HEK293 (cell line): ENCODE data around the gene RPGRIP1L.

Experiments
- BCL11A ChIP-seq: fragments of 450-650 bp; formaldehyde crosslinking; IDR thresholded peaks from 2 replicates; pipeline ENCODE4 v1.5.1; 2016; ENCODE audit warnings: low read depth, missing biosample characterization, missing genetic modification characterization
- FEZF1 ChIP-seq: fragments of 450-650 bp; formaldehyde crosslinking; IDR thresholded peaks from 2 replicates; pipeline ENCODE4 v1.5.1; 2016; ENCODE audit warnings: missing biosample characterization, missing genetic modification characterization
- GLIS2 ChIP-seq: fragments of 450-650 bp; formaldehyde crosslinking; IDR thresholded peaks from 2 replicates; pipeline ENCODE4 v1.5.1; 2016; ENCODE audit warnings: missing biosample characterization, missing genetic modification characterization
- KLF10 ChIP-seq: fragments of 450-650 bp; IDR thresholded peaks from 2 replicates; pipeline ENCODE4 v1.5.1; 2018; ENCODE audit warnings: missing biosample characterization, mild to moderate bottlenecking, missing genetic modification characterization
- OVOL3 ChIP-seq: fragments of 450-650 bp; formaldehyde crosslinking; IDR thresholded peaks from 2 replicates; pipeline ENCODE4 v1.5.1; 2016; ENCODE audit warnings: missing biosample characterization, missing genetic modification characterization
- PRDM1 ChIP-seq: fragments of 450-650 bp; formaldehyde crosslinking; IDR thresholded peaks from 2 replicates; pipeline ENCODE4; 2016; ENCODE audit warnings: missing biosample characterization, missing genetic modification characterization
- RBAK ChIP-seq: fragments of 450-650 bp; formaldehyde crosslinking; IDR thresholded peaks from 2 replicates; pipeline ENCODE4 v1.5.1; 2016; ENCODE audit warnings: missing biosample characterization, missing genetic modification characterization
- SCRT1 ChIP-seq: fragments of 450-650 bp; formaldehyde crosslinking; IDR thresholded peaks from 2 replicates; pipeline ENCODE4 v1.5.1; 2016; ENCODE audit warnings: missing biosample characterization, missing genetic modification characterization, borderline replicate concordance
- SP7 ChIP-seq: fragments of 450-650 bp; formaldehyde crosslinking; IDR thresholded peaks from 2 replicates; pipeline ENCODE4 v1.5.1; 2016; ENCODE audit warnings: missing biosample characterization, missing genetic modification characterization
- ZNF146 ChIP-seq: fragments of 450-650 bp; formaldehyde crosslinking; IDR thresholded peaks from 2 replicates; pipeline ENCODE4 v1.5.1; 2016; ENCODE audit warnings: missing biosample characterization, missing genetic modification characterization
- ZNF221 ChIP-seq: fragments of 450-650 bp; formaldehyde crosslinking; IDR thresholded peaks from 2 replicates; pipeline ENCODE4 v1.5.1; 2017; ENCODE audit warnings: missing biosample characterization, missing genetic modification characterization, borderline replicate concordance
- ZNF292 ChIP-seq: fragments of 450-650 bp; formaldehyde crosslinking; IDR thresholded peaks from 2 replicates; pipeline ENCODE4 v1.5.1; 2016; ENCODE audit warnings: low read depth, missing biosample characterization, missing genetic modification characterization, borderline replicate concordance
- ZNF341 ChIP-seq: fragments of 450-650 bp; formaldehyde crosslinking; IDR thresholded peaks from 2 replicates; pipeline ENCODE4; 2016; ENCODE audit warnings: low read depth, missing biosample characterization, missing genetic modification characterization
- ZNF350 ChIP-seq: fragments of 450-650 bp; formaldehyde crosslinking; IDR thresholded peaks from 2 replicates; pipeline ENCODE4 v1.5.0; 2017; ENCODE audit warnings: missing biosample characterization, mild to moderate bottlenecking, missing genetic modification characterization
- ZNF366 ChIP-seq: fragments of 450-650 bp; formaldehyde crosslinking; conservative IDR thresholded peaks from 2 replicates; pipeline ENCODE4 v1.5.1; 2016; ENCODE audit warnings: missing biosample characterization, missing genetic modification characterization
- ZNF624 ChIP-seq: fragments of 450-650 bp; formaldehyde crosslinking; IDR thresholded peaks from 2 replicates; pipeline ENCODE4 v1.5.1; 2017; ENCODE audit warnings: missing biosample characterization, missing genetic modification characterization
- ZNF626 ChIP-seq: fragments of 450-650 bp; sonication (Bioruptor Pico); formaldehyde crosslinking; IDR thresholded peaks from 2 replicates; pipeline ENCODE4 v1.5.1; 2018; ENCODE audit warnings: missing biosample characterization, missing genetic modification characterization, inconsistent platforms
- ZNF677 ChIP-seq: fragments of 450-650 bp; IDR thresholded peaks from 2 replicates; pipeline ENCODE4 v1.5.0; 2018; ENCODE audit warnings: missing biosample characterization, mild to moderate bottlenecking, missing genetic modification characterization, moderate library complexity
- ZNF792 ChIP-seq: fragments of 450-650 bp; formaldehyde crosslinking; IDR thresholded peaks from 2 replicates; pipeline ENCODE4 v1.5.1; 2016; ENCODE audit warnings: missing biosample characterization, missing genetic modification characterization
- ZNF843 ChIP-seq: fragments of 450-650 bp; formaldehyde crosslinking; IDR thresholded peaks from 2 replicates; pipeline ENCODE4 v1.5.1; 2016; ENCODE audit warnings: missing biosample characterization, missing genetic modification characterization
- ZSCAN16 ChIP-seq: fragments of 450-650 bp; formaldehyde crosslinking; IDR thresholded peaks from 2 replicates; pipeline ENCODE4 v1.5.1; 2016; ENCODE audit warnings: missing biosample characterization, missing genetic modification characterization
- ZSCAN30 ChIP-seq: fragments of 450-650 bp; IDR thresholded peaks from 2 replicates; pipeline ENCODE4 v1.5.1; 2018; ENCODE audit warnings: missing biosample characterization, mild to moderate bottlenecking, missing genetic modification characterization, moderate library complexity
- ZXDB ChIP-seq: fragments of 450-650 bp; formaldehyde crosslinking; IDR thresholded peaks from 2 replicates; pipeline ENCODE4 v1.5.1; 2016; ENCODE audit warnings: missing biosample characterization, missing genetic modification characterization
- TF ChIP-seq, protein P1 (sequence below): fragments of 450-650 bp; formaldehyde crosslinking; IDR thresholded peaks from 2 replicates; pipeline ENCODE4 v1.5.1; 2017; ENCODE audit warnings: missing biosample characterization, missing genetic modification characterization
- TF ChIP-seq, protein P2 (sequence below): fragments of 450-650 bp; formaldehyde crosslinking; IDR thresholded peaks from 2 replicates; pipeline ENCODE4 v1.5.1; 2016; ENCODE audit warnings: missing biosample characterization, missing genetic modification characterization
- TF ChIP-seq, protein P3 (sequence below): fragments of 450-650 bp; formaldehyde crosslinking; IDR thresholded peaks from 2 replicates; pipeline ENCODE4 v1.5.1; 2016; ENCODE audit warnings: missing biosample characterization, missing genetic modification characterization
- TF ChIP-seq, protein P4 (sequence below): fragments of 450-650 bp; formaldehyde crosslinking; IDR thresholded peaks from 2 replicates; pipeline ENCODE4 v1.5.1; 2017; ENCODE audit warnings: missing biosample characterization, mild to moderate bottlenecking, missing genetic modification characterization, moderate library complexity
- TF ChIP-seq, protein P5 (sequence below): fragments of 450-650 bp; formaldehyde crosslinking; IDR thresholded peaks from 2 replicates; pipeline ENCODE4 v1.5.1; 2016; ENCODE audit warnings: missing biosample characterization, missing genetic modification characterization
- TF ChIP-seq, protein P6 (sequence below): fragments of 450-650 bp; formaldehyde crosslinking; IDR thresholded peaks from 2 replicates; pipeline ENCODE4 v1.5.1; 2016; ENCODE audit warnings: missing biosample characterization, missing genetic modification characterization

RPGRIP1L gene

DNA sequence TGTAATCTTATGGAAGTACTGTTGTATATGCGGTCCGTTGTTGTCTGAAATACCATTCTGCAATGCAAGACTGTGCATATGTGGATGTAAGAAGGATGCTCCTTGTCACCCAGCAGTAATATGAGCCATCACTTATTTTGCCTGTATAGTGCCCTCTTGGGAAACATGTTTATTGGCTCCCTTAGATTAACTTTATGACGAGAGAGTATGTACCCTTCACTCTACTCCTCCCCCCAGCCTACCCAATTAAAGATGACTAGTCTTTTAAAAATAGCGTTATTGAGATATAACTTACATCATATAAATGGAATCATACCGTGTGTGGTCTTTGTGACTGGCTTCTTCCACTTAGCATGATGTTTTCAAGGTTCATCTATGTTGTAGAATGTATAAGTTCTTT is 33.9 kb upstream of the RPGRIP1L start (continued):
- TF ChIP-seq, protein P1, sequence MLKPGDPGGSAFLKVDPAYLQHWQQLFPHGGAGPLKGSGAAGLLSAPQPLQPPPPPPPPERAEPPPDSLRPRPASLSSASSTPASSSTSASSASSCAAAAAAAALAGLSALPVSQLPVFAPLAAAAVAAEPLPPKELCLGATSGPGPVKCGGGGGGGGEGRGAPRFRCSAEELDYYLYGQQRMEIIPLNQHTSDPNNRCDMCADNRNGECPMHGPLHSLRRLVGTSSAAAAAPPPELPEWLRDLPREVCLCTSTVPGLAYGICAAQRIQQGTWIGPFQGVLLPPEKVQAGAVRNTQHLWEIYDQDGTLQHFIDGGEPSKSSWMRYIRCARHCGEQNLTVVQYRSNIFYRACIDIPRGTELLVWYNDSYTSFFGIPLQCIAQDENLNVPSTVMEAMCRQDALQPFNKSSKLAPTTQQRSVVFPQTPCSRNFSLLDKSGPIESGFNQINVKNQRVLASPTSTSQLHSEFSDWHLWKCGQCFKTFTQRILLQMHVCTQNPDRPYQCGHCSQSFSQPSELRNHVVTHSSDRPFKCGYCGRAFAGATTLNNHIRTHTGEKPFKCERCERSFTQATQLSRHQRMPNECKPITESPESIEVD = peak; percentile 72
- TF ChIP-seq, protein P2, sequence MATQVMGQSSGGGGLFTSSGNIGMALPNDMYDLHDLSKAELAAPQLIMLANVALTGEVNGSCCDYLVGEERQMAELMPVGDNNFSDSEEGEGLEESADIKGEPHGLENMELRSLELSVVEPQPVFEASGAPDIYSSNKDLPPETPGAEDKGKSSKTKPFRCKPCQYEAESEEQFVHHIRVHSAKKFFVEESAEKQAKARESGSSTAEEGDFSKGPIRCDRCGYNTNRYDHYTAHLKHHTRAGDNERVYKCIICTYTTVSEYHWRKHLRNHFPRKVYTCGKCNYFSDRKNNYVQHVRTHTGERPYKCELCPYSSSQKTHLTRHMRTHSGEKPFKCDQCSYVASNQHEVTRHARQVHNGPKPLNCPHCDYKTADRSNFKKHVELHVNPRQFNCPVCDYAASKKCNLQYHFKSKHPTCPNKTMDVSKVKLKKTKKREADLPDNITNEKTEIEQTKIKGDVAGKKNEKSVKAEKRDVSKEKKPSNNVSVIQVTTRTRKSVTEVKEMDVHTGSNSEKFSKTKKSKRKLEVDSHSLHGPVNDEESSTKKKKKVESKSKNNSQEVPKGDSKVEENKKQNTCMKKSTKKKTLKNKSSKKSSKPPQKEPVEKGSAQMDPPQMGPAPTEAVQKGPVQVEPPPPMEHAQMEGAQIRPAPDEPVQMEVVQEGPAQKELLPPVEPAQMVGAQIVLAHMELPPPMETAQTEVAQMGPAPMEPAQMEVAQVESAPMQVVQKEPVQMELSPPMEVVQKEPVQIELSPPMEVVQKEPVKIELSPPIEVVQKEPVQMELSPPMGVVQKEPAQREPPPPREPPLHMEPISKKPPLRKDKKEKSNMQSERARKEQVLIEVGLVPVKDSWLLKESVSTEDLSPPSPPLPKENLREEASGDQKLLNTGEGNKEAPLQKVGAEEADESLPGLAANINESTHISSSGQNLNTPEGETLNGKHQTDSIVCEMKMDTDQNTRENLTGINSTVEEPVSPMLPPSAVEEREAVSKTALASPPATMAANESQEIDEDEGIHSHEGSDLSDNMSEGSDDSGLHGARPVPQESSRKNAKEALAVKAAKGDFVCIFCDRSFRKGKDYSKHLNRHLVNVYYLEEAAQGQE = no peak
- TF ChIP-seq, protein P3, sequence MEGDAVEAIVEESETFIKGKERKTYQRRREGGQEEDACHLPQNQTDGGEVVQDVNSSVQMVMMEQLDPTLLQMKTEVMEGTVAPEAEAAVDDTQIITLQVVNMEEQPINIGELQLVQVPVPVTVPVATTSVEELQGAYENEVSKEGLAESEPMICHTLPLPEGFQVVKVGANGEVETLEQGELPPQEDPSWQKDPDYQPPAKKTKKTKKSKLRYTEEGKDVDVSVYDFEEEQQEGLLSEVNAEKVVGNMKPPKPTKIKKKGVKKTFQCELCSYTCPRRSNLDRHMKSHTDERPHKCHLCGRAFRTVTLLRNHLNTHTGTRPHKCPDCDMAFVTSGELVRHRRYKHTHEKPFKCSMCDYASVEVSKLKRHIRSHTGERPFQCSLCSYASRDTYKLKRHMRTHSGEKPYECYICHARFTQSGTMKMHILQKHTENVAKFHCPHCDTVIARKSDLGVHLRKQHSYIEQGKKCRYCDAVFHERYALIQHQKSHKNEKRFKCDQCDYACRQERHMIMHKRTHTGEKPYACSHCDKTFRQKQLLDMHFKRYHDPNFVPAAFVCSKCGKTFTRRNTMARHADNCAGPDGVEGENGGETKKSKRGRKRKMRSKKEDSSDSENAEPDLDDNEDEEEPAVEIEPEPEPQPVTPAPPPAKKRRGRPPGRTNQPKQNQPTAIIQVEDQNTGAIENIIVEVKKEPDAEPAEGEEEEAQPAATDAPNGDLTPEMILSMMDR (tag by site-specific recombination) = no peak
- TF ChIP-seq SP7 (peak; percentile 46; the same call in 1 of the 2 replicates), ZNF350 (no peak), ZNF843 (tag by site-specific recombination) (peak; percentile 85), PRDM1 (no peak), ZNF624 (no peak), ZNF792 (no peak), ZNF677 (no peak), ZXDB (tag by site-specific recombination) (peak; percentile 57; the same call in 1 of the 2 replicates), ZSCAN16 (no peak), RBAK (no peak), ZNF292 (tag by site-specific recombination) (no peak), ZSCAN30 (no peak), ZNF366 (tag by site-specific recombination) (peak; percentile 66), ZNF341 (tag by site-specific recombination) (no peak), KLF10 (tag by site-specific recombination) (no peak), BCL11A (tag by site-specific recombination) (peak; percentile 32; the same call in 1 of the 2 replicates), GLIS2 (tag by site-specific recombination) (no peak), FEZF1 (tag by site-specific recombination) (peak; percentile 88), ZNF626 (tag by site-specific recombination) (0 out of 2 replicates have a peak, but pooled peaks have one; percentile 51), OVOL3 (tag by site-specific recombination) (peak; percentile 62; the same call in 1 of the 2 replicates), ZNF221 (tag by site-specific recombination) (no peak), ZNF146 (no peak; the same call in 1 of the 2 replicates), SCRT1 (tag by site-specific recombination) (no peak)
- TF ChIP-seq, protein P4, sequence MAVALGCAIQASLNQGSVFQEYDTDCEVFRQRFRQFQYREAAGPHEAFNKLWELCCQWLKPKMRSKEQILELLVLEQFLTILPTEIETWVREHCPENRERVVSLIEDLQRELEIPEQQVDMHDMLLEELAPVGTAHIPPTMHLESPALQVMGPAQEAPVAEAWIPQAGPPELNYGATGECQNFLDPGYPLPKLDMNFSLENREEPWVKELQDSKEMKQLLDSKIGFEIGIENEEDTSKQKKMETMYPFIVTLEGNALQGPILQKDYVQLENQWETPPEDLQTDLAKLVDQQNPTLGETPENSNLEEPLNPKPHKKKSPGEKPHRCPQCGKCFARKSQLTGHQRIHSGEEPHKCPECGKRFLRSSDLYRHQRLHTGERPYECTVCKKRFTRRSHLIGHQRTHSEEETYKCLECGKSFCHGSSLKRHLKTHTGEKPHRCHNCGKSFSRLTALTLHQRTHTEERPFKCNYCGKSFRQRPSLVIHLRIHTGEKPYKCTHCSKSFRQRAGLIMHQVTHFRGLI (tag by site-specific recombination) = peak; percentile 31; the same call in 1 of the 2 replicates
- TF ChIP-seq, protein P5, sequence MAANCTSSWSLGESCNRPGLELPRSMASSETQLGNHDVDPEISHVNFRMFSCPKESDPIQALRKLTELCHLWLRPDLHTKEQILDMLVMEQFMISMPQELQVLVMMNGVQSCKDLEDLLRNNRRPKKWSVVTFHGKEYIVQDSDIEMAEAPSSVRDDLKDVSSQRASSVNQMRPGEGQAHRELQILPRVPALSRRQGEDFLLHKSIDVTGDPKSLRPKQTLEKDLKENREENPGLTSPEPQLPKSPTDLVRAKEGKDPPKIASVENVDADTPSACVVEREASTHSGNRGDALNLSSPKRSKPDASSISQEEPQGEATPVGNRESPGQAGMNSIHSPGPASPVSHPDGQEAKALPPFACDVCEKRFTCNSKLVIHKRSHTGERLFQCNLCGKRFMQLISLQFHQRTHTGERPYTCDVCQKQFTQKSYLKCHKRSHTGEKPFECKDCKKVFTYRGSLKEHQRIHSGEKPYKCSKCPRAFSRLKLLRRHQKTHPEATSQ (tag by site-specific recombination) = no peak
- TF ChIP-seq, protein P6, sequence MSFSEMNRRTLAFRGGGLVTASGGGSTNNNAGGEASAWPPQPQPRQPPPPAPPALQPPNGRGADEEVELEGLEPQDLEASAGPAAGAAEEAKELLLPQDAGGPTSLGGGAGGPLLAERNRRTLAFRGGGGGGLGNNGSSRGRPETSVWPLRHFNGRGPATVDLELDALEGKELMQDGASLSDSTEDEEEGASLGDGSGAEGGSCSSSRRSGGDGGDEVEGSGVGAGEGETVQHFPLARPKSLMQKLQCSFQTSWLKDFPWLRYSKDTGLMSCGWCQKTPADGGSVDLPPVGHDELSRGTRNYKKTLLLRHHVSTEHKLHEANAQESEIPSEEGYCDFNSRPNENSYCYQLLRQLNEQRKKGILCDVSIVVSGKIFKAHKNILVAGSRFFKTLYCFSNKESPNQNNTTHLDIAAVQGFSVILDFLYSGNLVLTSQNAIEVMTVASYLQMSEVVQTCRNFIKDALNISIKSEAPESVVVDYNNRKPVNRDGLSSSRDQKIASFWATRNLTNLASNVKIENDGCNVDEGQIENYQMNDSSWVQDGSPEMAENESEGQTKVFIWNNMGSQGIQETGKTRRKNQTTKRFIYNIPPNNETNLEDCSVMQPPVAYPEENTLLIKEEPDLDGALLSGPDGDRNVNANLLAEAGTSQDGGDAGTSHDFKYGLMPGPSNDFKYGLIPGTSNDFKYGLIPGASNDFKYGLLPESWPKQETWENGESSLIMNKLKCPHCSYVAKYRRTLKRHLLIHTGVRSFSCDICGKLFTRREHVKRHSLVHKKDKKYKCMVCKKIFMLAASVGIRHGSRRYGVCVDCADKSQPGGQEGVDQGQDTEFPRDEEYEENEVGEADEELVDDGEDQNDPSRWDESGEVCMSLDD (tag by site-specific recombination) = no peak
